NCI-H510A (cell line): ENCODE data around the gene CFP.

Experiments used
- DNase-seq: peaks from one replicate; lab custom pipeline; 2025; lab: John Stamatoyannopoulos, UW

Gene CFP

GRCh38 chrX:47637546-47638195 lies 7.9 kb upstream of the CFP start:
- DNase-seq = no peak

GRCh38 chrX:47634871-47635575 lies 5.3 kb upstream of the CFP start:
- no peak for DNase-seq

- DNase-seq = no peak
Measured at GRCh38 chrX:47633689-47634590, 4.2 kb upstream of the CFP start.

- no peak for DNase-seq
Measured at GRCh38 chrX:47632666-47633065, 2.9 kb upstream of the CFP start.

- DNase-seq = no peak
Measured at GRCh38 chrX:47631676-47632075, 1.9 kb upstream of the CFP start.

- no peak for DNase-seq
Measured at GRCh38 chrX:47628982-47629381, 748 bp downstream of the CFP start.

GRCh38 chrX:47625365-47625764 lies 4.4 kb downstream of the CFP start:
- no peak for DNase-seq

- peak; percentile 84 for DNase-seq
Measured at GRCh38 chrX:47623540-47624027, 6.1 kb downstream of the CFP start.

- DNase-seq = no peak
Measured at GRCh38 chrX:47621851-47622250, 7.9 kb downstream of the CFP start.

- DNase-seq = no peak
Measured at GRCh38 chrX:47620303-47620685, 9.4 kb downstream of the CFP start.

- peak; percentile 68 for DNase-seq
Measured at GRCh38 chrX:47619486-47620302, 10.0 kb downstream of the CFP start, which contains the start of gene SYN1. SYN1 (minus strand) TSS chrX:47619857; CDS start chrX:47619728, 129 bp downstream.

- DNase-seq = no peak
Measured at GRCh38 chrX:47618923-47619485, 10.7 kb downstream of the CFP start.

GRCh38 chrX:47614618-47615017 lies 15.1 kb downstream of the CFP start:
- DNase-seq = no peak

- DNase-seq = no peak
Measured at GRCh38 chrX:47613082-47613481, 16.6 kb downstream of the CFP start.

- no peak for DNase-seq
Measured at GRCh38 chrX:47612418-47612817, 17.3 kb downstream of the CFP start.

GRCh38 chrX:47611926-47612325 lies 17.8 kb downstream of the CFP start:
- no peak for DNase-seq

GRCh38 chrX:47611489-47611888 lies 18.2 kb downstream of the CFP start:
- DNase-seq = no peak

- no peak for DNase-seq
Measured at GRCh38 chrX:47610511-47610910, 19.2 kb downstream of the CFP start.

GRCh38 chrX:47608130-47608810 lies 21.5 kb downstream of the CFP start:
- no peak for DNase-seq

GRCh38 chrX:47607091-47607490 lies 22.6 kb downstream of the CFP start:
- no peak for DNase-seq

- no peak for DNase-seq
Measured at GRCh38 chrX:47605024-47605423, 24.7 kb downstream of the CFP start.
